Muscle of leg (tissue), 11 donors: ENCODE results near the gene DNAAF3. TPM values are rescaled to one million over a fixed set of nuclear protein-coding genes. Genes with fewer than 3 reads are reported as not detected.

Source experiments
- DNase-seq: peaks from one replicate; pipeline ENCODE4 v3.0.0; 2013
- H3K27ac ChIP-seq: one replicate; pipeline ENCODE4 v1.5.1; 2013; ENCODE audit warnings: mild to moderate bottlenecking, low read length, control low read depth
- H3K27me3 ChIP-seq: one replicate; pipeline ENCODE4 v1.6.1; 2013; ENCODE audit warnings: low read length; ENCODE audit not compliant: control insufficient read depth, insufficient read depth
- H3K36me3 ChIP-seq: one replicate; pipeline ENCODE4 v1.6.1; 2013; ENCODE audit warnings: low read length; ENCODE audit not compliant: control insufficient read depth, insufficient read depth
- H3K4me1 ChIP-seq: one replicate; pipeline ENCODE4 v1.6.1; 2013; ENCODE audit warnings: low read length; ENCODE audit not compliant: control insufficient read depth, insufficient read depth
- H3K4me3 ChIP-seq: one replicate; pipeline ENCODE4 v1.5.1; 2013; ENCODE audit warnings: low read length, control low read depth
- H3K9me3 ChIP-seq: replicated peaks from 2 replicates; pipeline ENCODE4 v1.6.1; 2013; ENCODE audit warnings: low read depth, low read length; ENCODE audit not compliant: control insufficient read depth
- whole genome bisulfite sequencing: methylation state at CpG from one replicate; pipeline ENCODE4 v1.1.5; 2013; ENCODE audit warnings: missing lambda C conversion rate; ENCODE audit not compliant: insufficient coverage; 5-methylcytosine and 5-hydroxymethylcytosine counted together
- polyA plus RNA-seq, 8 donors: library from polyadenylated mRNA; unstranded; fragments of 120-200 nt; gene quantifications; one replicate each; pipeline versions ENCODE4 v1.2.1 to v1.2.3, GENCODE V29; 2013; ENCODE audit warnings: inconsistent platforms in 1 of 8, low replicate concordance in 1 of 8; ENCODE audit not compliant: insufficient read length in 8 of 8, insufficient read depth in 1 of 8
- total RNA-seq: library from RNA; stranded (reverse); fragments of 120-200 nt; gene quantifications from one replicate; pipeline ENCODE4 v1.2.4, GENCODE V29; 2013

Gene DNAAF3
- total and polyA plus RNA-seq, 9 donors = 0.13 to 1.1 (median 0.31) TPM

DNA sequence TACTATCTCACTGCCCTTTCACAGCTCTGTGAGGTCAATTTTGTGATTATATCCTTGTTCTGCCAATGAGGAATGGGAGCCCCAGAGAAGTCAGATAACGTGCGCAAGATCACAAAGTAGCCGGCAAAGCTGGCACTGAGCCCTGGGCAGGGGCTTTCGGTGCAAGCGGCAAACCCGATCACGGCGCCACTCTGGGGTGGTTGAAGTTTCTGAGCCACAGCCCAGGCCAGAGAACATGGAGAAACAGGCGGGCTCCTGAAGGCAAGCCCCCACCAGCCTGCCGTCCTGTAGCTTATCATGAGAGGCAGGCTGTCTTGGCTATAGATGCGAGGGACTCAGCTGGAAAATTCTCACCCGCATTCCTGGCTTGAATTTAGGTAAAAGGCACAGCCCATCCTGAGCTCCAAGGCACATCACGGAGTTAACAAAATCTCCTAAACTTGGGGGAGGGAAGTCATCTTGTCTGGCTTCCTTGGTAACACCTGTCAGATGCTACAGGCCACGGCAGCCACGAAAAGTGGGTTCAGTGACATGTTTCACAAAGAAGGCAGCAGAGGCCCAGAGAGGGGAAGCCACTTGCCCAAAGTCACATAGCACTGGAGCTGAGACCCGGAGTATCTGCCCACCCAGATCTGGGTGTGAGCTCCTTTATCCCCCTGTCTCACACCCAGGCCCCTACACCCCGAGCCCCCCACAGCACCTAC, 29.9 kb downstream of the DNAAF3 start:
- peaks cover 4% of the 10 kb centered on the region for H3K36me3 ChIP-seq
- peaks cover 3% of the 10 kb centered on the region for H3K4me1 ChIP-seq
- no peak for DNase-seq
- peaks cover 3% of the 10 kb centered on the region for H3K27me3 ChIP-seq
- no peak overlapping the region for H3K4me3 ChIP-seq
- 76% methylated on average over 15 of the region's 17 CpGs for WGBS
- H3K9me3 ChIP-seq = no peaks in the 10 kb centered on the region
- H3K27ac ChIP-seq = no peak overlapping the region

- H3K27ac ChIP-seq = no peak overlapping the region
- H3K9me3 ChIP-seq = no peaks in the 10 kb centered on the region
- H3K36me3 ChIP-seq = peaks cover 4% of the 10 kb centered on the region
- no CpG with 5 or more reads among the region's 3 CpGs for WGBS
- no peak for DNase-seq
- peaks cover 2% of the 10 kb centered on the region for H3K27me3 ChIP-seq
- H3K4me3 ChIP-seq = no peak overlapping the region
- no peaks in the 10 kb centered on the region for H3K4me1 ChIP-seq
Measured at GRCh38 chr19:55134736-55135135, 31.7 kb downstream of the DNAAF3 start.

- no peak overlapping the region for H3K4me3 ChIP-seq
- 45% methylated on average over 22 of the region's 25 CpGs for WGBS
- peaks cover 4% of the 10 kb centered on the region for H3K36me3 ChIP-seq
- peaks cover 2% of the 10 kb centered on the region for H3K27me3 ChIP-seq
- DNase-seq = no peak
- no peaks in the 10 kb centered on the region for H3K9me3 ChIP-seq
- H3K4me1 ChIP-seq = no peaks in the 10 kb centered on the region
- H3K27ac ChIP-seq = no peak overlapping the region
Measured at GRCh38 chr19:55133639-55134444, 32.6 kb downstream of the DNAAF3 start.

DNA sequence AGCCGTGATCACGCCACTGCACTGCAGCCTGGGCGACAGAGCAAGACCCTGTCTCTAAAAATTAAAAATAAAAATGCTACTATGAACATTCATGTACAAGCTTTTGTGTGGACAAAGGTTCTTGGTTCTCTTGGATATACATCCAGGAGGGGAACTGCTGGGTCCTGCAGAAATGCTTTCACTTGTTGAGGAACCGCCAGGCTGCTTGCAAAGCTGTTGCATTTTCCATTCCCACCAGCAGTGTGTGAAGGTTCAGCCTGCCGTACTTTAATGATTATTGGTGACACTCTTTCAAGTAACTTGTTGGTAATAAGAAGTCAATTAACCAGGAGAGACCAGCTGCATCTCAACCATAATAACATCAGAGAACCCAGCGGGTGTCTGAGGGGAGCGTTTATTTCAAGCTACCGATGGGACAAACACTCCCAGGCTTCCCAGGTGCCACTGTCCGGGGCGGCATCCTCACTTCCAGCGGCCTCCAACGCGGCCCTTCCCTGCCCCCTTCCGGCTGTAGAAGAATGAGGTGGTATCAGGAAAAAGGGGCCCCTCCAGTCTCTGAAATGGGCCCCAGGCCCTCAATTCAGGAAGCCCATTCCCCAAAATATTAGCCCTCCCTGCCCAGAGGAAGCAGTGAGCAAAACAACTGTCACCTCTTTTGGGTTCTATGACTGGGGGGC, 33.8 kb downstream of the DNAAF3 start:
- WGBS = no CpG with 5 or more reads among the region's 14 CpGs
- Histone ChIP-seq H3K9me3 (no peaks in the 10 kb centered on the region), H3K4me1 (no peaks in the 10 kb centered on the region), H3K27ac (no peak overlapping the region), H3K27me3 (peaks cover 2% of the 10 kb centered on the region), H3K36me3 (peaks cover 4% of the 10 kb centered on the region), H3K4me3 (no peak overlapping the region)
- no peak for DNase-seq

- Histone ChIP-seq H3K36me3 (peaks cover 1% of the 10 kb centered on the region), H3K9me3 (no peaks in the 10 kb centered on the region), H3K4me1 (no peaks in the 10 kb centered on the region), H3K27me3 (peaks cover 2% of the 10 kb centered on the region), H3K4me3 (no peak overlapping the region), H3K27ac (no peak overlapping the region)
- DNase-seq = no peak
- WGBS = 73% methylated on average over 6 of the region's 16 CpGs
Measured at GRCh38 chr19:55131421-55131820, 35.0 kb downstream of the DNAAF3 start.

GRCh38 chr19:55119053-55119452, 47.4 kb downstream of the DNAAF3 start:
- Histone ChIP-seq H3K4me3 (no peak overlapping the region), H3K36me3 (peaks cover 4% of the 10 kb centered on the region), H3K4me1 (peaks cover 30% of the 10 kb centered on the region), H3K27me3 (peaks cover 2% of the 10 kb centered on the region), H3K27ac (no peak overlapping the region), H3K9me3 (no peaks in the 10 kb centered on the region)
- DNase-seq = no peak
- whole genome bisulfite sequencing = 84% methylated on average over 7 of the region's 14 CpGs

GRCh38 chr19:55118401-55118991, 47.9 kb downstream of the DNAAF3 start:
- 9% methylated on average over 22 of the region's 22 CpGs for WGBS
- no peaks in the 10 kb centered on the region for H3K27me3 ChIP-seq

DNA sequence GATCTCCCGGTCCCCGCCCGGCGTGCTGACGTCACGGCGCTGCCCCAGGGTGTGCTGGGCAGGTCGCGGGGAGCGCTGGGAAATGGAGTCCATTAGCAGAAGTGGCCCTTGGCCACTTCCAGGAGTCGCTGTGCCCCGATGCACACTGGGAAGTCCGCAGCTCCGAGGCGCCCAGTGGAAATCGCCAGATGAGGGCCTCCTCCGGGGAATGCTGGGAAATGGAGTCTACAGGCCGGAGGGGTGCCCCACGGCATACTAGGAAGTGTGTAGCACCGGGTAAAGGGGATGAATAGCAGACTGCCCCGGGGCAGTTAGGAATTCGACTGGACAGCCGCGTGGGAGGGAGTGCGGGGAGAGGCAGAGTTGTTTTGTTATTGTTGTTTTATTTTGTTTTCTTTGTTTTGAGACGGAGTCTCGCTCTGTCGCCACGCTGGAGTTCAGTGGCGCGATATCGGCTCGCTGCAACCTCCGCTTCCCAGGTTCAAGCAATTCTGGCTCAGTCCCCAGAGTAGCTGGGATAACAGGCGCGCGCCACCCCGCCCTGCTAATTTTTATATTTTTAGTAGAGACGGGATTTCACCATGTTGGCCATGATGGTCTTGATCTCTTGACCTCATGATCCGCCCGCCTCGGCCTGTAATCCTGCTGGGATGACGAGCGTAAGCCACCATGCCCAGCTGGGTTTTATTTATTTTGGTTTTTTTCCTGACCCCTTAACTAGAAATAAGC, 48.6 kb downstream of the DNAAF3 start:
- peaks cover 41% of the 10 kb centered on the region for H3K4me1 ChIP-seq
- no peaks in the 10 kb centered on the region for H3K9me3 ChIP-seq
- DNase-seq = peak; percentile 100
- no peaks in the 10 kb centered on the region for H3K27me3 ChIP-seq
- H3K27ac ChIP-seq = peak overlapping the region; percentile 92
- WGBS = under 1% methylated on average over 36 of the region's 44 CpGs
- H3K4me3 ChIP-seq = peak overlapping the region; percentile 69
- H3K36me3 ChIP-seq = peaks cover 7% of the 10 kb centered on the region

More at GRCh38 chr19:55118401-55118991, 47.9 kb downstream of the DNAAF3 start:
- Histone ChIP-seq H3K4me3 (peak overlapping the region; percentile 69), H3K4me1 (peaks cover 35% of the 10 kb centered on the region), H3K27ac (peak overlapping the region; percentile 92), H3K9me3 (no peaks in the 10 kb centered on the region), H3K36me3 (peaks cover 4% of the 10 kb centered on the region)
- peak; percentile 74 for DNase-seq

GRCh38 chr19:55116859-55117662, 49.4 kb downstream of the DNAAF3 start, which contains the start of gene PPP1R12C:
PPP1R12C (minus strand) TSS chr19:55117637; CDS start chr19:55117543, 94 bp downstream.
- H3K36me3 ChIP-seq = peaks cover 14% of the 10 kb centered on the region
- peak within 1 kb of the TSS; percentile 91 for H3K4me3 ChIP-seq
- H3K27ac ChIP-seq = peak within 1 kb of the TSS; percentile 94
- DNase-seq = peak; percentile 59
- peaks cover 49% of the 10 kb centered on the region for H3K4me1 ChIP-seq
- WGBS = under 1% methylated on average over 84 of the region's 97 CpGs
- H3K9me3 ChIP-seq = no peaks in the 10 kb centered on the region
- no peaks in the 10 kb centered on the region for H3K27me3 ChIP-seq
